ENCODE measurements around the gene CENPN.

The CENPN gene

DNA sequence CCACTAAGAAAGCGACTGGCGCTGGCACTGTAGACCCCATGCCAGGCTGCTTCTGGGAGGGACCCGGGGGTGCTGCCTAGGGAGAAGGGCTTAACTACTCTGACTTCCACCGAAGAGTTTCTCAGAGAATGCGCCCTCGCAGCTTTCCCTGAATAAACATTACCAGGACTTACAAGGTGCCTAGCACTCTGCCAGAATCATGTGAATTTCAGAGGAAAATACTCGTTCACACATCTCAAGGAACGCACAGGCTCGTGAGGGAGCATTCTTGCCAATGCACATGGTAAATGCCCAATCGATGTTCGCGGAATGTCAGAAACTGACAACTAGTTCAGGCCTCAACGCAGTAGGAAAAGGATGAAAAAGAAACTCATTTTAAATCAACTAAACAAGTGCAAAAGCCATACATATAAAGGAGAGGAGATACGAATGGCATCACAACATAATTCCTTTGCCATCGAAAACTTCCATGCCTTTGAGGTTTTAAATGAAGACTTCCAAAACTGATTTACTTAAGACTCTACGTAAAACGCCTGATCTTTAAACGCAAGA, 1.3 kb upstream of the CENPN start:
- no peak for DNase-seq (ENCODE audit: low spot score)

DNA sequence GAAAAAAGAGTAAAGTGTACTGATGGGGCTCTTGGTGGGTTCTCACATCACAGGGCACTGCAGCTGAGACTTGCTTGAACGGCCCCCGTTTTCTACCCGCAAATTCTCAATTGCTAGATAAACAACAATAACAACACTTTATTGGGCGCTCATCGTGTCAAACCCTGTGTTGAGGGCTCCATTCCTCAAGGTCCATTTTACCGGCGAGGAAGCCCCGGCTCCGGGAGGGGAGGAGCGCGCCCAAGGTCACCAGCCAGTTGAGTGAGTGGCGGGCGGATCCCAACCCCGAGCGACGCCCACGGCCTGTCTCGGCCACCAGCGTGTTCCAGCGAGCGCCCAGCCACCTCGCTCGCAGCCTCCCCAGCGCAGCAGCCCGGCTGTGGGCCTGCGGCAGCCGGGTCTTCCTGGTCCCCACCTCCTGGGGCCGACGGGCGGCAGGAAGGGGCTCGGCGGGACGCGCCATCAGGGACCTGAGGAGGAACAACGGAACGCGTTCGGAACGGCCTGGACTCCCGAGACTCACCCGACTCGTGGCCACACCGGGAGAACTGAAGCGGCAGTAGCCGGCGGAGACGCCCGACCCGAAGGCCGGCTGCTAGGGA, 702 bp upstream of the CENPN start:
- peak; percentile 58 for DNase-seq (ENCODE audit: low spot score)
- TF ChIP-seq, protein P1, sequence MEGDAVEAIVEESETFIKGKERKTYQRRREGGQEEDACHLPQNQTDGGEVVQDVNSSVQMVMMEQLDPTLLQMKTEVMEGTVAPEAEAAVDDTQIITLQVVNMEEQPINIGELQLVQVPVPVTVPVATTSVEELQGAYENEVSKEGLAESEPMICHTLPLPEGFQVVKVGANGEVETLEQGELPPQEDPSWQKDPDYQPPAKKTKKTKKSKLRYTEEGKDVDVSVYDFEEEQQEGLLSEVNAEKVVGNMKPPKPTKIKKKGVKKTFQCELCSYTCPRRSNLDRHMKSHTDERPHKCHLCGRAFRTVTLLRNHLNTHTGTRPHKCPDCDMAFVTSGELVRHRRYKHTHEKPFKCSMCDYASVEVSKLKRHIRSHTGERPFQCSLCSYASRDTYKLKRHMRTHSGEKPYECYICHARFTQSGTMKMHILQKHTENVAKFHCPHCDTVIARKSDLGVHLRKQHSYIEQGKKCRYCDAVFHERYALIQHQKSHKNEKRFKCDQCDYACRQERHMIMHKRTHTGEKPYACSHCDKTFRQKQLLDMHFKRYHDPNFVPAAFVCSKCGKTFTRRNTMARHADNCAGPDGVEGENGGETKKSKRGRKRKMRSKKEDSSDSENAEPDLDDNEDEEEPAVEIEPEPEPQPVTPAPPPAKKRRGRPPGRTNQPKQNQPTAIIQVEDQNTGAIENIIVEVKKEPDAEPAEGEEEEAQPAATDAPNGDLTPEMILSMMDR (IDR thresholded peaks at IDR 0.05; ENCODE audit: extremely low read depth, missing control alignments), result no peak

More for the DNA sequence above, 1.3 kb upstream of the CENPN start:
- TF ChIP-seq, protein P1 (IDR thresholded peaks at IDR 0.05; ENCODE audit: extremely low read depth, missing control alignments), result no peak

DNA sequence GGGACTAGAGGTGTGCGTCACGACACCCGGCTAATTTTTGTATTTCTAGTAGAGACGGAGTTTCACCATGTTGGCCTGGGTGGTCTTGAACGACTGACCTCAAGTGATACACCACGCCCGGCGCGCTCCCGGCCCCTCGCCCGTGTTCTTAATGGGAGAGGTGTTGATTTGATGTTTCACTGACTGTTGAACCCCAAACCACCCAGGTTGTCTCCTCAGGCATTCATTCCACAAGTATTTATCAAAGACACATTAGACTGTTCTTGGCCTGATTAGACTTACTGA, 1.4 kb downstream of the CENPN start:
- TF ChIP-seq, protein P1 (IDR thresholded peaks at IDR 0.05; ENCODE audit: extremely low read depth, missing control alignments), result no peak
- DNase-seq (ENCODE audit: low spot score), result no peak

DNA sequence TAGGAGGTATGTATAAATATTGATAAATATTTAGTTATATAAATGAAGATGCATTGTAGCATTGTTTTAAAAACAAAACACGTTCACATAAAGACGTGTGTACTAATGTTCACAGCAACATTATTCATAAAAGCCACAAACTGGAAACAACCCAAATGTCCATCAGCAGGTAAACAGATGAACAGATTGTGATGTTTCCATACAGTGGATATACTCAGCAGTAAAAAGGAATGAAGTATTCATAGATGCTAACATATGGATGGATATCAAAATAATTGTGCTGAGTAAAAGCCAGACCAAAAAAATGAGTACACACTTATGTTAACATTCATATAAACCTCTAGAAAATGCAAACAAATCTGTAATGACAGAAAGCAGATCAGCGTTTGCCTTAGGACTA, 6.0 kb downstream of the CENPN start:
- TF ChIP-seq, protein P1 (IDR thresholded peaks at IDR 0.05; ENCODE audit: extremely low read depth, missing control alignments), result no peak
- DNase-seq (ENCODE audit: low spot score), result no peak

DNA sequence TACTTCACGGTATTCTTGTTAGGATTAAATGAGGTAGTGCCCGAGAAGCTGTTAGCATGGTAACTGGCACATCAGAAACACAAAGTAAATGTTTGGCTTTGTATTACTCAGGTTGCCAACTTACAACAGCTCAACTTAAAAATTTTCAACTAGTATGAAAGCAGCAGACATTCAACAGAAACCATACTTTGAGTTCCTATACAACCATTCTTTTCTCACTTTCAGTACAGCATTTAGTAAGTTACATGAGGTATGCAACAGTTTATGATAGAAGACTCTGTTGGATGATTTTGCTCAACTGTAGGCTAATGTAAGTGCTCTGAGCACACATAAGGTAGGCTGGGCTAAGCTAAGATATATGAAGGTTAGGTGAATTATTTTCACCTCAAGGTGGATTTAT, 7.7 kb downstream of the CENPN start:
- no peak for DNase-seq (ENCODE audit: low spot score)
- TF ChIP-seq, protein P1 (IDR thresholded peaks at IDR 0.05; ENCODE audit: extremely low read depth, missing control alignments), result no peak

DNA sequence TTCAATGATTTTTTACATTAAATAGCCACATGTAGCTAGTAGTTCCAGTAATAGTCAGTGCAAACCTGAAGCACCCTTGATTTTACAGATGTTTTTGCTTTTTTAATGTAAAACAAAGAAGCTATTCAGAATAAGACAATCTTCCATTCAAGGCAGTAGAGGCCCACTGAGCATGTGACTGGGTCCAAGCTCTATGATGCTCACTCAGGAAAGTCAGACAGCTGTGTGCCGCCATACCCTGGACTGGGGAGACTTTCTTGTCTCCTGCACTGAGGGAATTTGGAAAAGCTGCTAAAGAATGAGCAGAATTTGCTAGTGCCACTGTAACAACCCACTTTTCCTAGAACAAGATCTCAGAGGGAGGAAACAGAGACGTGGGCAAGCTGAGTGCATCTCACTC, 11.5 kb downstream of the CENPN start:
- TF ChIP-seq, protein P1 (IDR thresholded peaks at IDR 0.05; ENCODE audit: extremely low read depth, missing control alignments), result no peak
- DNase-seq (ENCODE audit: low spot score), result no peak

DNA sequence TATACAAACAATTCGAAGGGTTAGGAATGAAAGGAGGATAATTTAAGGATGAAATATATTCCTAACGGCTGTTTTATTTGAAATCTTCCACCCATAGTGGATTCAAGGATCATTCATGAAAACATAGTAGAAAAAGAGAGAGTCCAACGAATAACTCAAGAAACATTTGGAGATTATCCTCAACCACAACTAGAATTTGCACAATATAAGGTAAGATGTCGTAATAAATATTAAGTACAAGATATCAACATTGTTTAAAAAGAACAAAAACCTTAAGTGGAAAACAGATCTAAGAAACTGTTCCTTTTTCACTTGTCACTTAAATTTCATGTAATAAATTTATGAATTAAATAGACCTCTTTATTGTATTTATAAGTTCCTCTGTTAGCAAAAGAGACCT, 19.4 kb downstream of the CENPN start:
- TF ChIP-seq, protein P1 (IDR thresholded peaks at IDR 0.05; ENCODE audit: extremely low read depth, missing control alignments), result no peak
- DNase-seq (ENCODE audit: low spot score), result no peak

All from GM20000 (cell line).